HG03139 (cell line): ENCODE measurements around the gene PNPLA5.

Experiments
- ATAC-seq: cut with Tn5 transposase; IDR thresholded peaks from one replicate; pipeline ENCODE4 v1.9.1; 2021; ENCODE audit not compliant: unreplicated experiment

PNPLA5 gene

DNA sequence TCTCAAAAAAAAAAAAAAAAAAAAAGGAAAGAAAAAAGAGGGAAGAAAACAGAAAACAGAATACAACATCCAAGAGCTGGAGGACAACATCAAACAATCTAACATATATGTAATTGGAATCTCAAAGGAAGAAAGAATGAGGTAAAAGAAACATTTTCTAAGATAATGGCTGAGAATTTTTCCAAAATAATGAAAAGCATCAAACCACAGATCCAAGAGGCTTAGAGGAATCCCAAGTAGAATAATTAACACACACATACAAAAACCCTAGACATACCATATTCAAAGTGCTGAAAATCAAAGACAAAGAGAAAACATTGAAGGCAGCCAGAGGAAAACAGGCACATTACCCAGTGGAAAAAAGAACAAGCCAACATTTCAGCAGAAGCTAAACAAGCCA lies 34.4 kb downstream of the PNPLA5 start:
- ATAC-seq, result no peak

DNA sequence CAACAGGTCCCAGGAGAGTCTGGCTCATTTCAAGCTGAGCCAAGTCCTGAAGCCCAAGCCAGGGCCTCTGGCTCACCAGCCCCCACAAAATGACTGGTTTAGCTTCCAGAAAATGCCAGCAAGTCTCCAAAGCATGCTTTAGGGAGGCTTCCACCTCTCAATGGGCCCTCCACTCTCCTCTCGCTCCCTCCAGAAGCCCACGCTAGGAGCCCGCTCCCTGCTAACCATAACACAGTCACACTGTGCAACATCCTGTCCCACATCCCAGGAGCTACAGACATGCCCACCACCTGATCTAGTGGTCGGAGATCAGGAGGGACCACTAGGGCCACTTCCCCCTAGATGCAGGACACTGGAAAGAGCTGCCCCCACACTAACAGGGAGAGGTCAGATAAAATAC lies 36.4 kb downstream of the PNPLA5 start:
- ATAC-seq, result no peak

DNA sequence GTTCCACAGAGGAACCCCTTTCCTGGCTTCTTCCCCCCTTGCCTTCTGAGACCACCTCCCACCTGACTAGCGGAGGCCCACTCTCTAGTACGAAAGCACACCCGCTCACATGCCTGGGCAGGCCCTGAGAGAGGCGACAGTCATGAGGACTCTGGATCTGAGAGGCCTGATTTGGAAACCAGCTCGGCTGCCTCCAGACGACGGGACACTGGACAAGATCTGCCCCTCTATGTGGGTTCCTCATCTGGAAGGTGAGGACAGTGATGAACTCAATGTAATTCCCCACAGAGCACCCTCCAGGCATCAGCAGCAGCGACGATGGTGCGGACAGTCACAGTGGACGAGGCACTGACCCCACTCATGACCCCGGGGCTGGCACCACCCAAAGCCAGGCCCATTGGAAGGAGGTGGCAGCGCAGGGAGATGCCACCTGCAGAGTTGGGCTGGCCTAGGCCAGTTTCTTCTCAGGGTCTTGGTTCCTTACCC lies 37.0 kb downstream of the PNPLA5 start:
- ATAC-seq, result no peak

DNA sequence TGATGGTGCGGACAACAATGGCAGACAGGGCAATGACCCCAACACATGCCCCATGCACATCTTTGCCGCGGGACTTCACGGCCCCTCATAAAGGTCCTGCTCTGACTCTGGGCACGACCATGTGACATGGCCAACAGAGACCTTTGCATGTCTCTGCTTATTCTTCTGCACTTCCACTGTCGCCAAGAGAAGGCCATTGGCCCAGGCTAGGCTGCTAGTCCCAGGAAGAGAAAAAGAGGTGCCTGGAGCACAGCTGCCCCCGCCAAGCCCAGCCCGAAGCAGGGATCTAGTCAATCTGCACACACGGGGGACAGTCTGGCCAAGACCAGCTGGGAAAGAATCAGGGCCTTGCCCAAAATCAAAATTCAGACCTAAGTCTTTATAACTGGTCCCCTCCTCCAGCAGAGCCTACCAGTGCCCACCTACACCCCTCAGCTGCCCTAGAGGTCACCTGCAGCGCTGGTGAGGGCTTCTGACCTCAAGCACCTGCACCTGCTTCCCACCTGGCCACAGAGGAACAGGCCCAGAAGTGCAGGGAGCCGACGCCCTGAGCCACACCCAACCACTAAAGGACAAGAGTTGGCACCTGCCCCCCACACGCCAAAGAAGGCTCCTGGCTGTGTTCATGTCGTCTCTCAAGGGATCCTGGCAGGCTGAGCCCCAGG lies 37.6 kb downstream of the PNPLA5 start:
- ATAC-seq, result no peak

DNA sequence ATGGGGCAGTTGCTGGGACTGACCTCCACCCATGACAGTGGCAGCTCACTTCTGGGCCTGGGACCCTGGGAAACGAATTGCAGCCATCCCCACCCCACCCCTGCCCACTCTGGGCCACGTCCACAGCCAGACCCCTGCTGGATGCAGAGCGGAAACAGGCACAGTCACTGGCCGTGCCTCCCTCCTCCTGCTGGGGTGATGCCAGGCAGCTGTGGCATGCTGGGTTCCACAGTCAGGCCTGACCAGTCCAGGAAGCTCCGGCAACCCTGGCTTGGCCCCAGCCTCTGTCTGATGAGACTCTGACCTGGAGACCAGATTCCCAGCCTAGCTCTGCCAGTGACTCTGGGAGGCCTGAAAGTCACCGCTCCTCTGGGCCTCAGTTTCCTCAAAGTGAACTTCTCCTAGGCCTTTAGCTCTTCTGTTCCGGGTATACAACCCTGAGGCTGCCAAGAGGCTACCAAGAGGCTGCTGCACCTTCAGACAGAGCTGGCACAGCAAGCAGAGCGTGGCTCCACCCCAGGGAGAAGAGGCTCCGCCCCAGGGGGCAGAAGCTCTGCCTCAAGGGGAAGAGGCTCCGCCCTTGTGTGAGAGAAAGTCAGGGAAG lies 38.4 kb downstream of the PNPLA5 start:
- ATAC-seq, result no peak

DNA sequence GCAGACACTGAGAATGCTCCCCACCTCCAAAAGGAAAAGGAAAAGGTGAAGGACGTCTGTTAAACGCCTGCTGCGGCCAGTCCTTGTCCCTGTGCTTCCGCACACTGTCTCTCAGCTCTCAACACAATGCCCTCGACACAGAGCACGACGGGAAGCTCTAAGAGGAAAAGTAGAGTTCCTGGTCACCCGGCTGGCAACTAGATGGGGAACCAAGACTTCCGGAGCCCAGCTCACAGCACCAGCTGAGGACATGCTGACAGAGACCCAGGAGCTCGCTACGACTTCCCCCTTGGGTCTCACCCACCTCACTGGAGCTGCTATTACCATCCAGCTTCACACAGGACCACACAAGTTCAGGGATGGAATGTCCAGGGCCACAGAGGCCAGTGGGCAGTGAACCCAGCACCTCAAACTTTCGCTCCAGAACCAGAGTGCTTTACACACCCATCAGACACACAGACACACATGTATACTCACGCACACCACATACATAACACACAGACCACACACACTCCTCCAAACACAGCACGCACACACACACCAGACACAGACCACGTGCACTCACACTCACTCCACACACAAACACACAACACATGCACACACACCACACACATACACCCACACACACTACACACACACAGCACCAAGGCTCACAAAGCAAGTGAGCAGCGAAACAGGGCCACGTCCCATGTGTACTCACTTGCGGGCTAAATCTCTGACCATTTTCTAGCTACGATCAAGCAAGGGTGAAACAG lies 39.1 kb downstream of the PNPLA5 start:
- no peak for ATAC-seq

DNA sequence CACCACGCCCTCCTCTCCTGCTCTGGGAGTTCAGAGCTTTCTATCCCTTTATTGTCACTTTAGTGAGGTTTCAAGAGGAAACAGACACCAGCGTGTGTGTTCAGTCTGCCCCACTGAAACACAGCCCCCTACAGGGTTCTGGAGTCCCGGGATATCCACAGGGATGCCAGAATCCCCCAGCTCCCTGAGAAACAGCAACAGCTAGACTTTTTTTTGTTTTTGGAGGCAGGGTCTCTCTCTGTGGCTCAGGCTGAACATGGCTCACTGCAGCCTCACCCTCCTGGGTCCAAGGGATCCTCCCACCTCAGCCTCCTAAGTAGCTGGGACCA lies 39.9 kb downstream of the PNPLA5 start:
- ATAC-seq, result no peak

DNA sequence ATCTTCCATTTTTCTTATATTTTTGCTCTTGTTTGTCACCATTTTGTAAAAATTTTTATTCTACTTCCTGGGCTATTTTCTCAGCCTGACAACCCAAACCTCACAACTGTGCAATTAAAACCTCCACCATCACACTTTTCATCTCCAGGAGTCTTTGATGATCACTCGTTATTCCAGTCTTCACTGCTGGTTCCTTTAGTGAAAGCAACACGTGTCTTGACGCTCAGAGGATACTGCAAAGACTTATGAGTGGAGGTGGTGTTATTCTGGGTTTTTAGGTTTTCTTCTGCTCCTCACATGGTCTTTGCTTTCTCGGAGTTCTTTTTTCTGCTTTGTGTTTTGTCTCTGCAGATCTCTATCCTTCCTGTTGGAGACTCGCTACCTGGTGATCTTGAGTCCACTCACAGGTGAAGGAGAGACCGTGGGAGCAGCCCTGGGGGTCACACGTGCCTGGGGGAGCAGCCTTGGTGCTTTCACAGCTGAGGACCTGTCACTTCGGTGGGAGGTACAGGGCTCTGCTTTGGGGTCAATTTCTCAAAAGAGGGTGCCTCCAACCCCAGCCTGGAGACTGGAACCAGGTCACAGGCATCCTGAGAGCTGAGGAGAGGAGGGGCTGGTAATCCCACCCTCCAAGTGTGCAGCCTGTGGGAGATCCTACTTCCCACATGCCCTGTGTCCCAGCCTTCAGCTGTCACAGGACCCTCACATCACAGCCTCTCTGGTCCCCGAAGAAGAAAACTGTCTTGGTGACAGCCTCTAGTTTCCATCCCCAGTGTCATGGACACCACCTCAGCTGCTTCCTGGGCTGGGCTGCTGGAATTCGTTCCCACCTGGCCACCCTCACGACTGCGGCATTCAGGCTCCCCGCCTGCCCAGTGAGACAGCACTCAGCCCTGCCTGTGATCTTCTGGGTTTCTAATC lies 40.5 kb downstream of the PNPLA5 start:
- ATAC-seq, result no peak

DNA sequence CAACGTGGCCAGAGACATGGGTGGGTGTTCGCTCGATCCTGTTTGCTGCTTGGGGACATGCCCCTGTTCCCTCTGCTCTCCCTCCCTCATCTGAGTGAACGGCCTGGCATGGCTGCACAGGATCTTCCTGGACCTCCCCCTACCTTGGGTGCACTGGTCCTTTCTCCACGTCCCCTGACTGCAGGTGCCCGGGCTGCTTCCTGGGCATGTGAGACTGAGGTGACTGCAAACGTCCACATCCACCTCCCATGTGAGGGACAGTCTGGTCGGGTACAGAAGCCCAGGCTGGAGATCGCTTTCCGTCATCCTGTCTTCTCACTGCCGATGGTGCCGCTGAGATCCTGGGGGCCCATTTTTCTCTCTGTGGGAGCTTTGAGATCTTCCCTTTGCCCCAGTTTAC lies 41.3 kb downstream of the PNPLA5 start:
- no peak for ATAC-seq

DNA sequence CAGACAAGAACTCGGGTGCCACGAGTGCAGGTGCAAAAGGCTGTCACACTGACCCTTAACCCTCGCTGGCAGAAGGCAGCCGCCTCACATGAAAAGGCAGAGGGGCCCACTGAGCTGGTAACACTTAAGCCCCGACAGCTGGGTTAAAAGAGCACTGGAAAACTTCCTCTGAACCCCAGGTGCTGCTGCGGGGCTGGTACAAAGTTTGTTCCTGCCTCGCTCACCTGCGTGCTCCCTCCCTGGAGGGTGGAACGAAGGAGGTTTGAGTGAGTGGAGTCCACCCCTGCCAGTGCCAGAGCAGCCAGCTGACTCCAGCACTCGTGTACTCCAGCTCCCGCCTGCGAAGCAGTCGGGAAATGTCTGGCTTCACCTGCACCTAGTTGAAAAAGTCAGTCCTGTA lies 42.1 kb downstream of the PNPLA5 start:
- ATAC-seq, result no peak

DNA sequence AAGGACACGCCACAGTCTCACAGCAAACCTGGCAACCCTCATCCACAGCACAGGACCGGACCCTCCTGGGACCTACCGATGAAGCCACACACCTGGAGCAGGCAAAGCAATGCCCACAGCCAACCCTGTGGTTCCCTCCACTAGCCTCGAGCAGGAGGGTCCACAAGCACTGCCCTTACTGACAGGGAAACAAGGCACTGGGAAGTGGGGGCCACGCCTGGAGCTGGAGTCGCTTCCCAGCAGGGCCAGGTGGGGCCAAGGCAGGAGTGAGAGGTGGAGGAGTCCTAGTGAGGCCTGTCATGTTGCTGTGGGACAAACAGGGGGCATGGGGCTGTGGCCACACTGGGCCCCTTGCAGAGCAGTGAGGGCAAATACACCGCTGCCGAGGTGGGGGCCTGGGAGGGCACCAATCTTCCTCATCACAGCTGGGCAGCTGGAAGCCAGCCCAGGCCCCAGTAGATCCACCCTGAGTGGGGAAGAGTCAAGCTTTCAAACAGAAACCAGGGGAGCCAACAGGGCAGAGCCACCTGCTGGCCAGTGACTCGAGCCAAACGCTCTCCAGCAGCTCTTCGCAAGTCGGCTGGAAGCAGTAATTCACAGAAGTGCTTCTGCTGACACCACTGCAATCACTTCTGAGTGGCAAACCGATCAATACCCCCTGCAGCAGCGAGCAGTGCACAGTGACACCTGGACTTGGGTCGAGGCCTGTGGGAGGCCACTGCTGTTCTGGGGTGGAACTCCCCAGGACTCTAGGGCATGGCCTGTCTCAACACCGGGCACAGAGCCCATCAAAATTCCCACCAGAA lies 43.2 kb downstream of the PNPLA5 start:
- no peak for ATAC-seq

DNA sequence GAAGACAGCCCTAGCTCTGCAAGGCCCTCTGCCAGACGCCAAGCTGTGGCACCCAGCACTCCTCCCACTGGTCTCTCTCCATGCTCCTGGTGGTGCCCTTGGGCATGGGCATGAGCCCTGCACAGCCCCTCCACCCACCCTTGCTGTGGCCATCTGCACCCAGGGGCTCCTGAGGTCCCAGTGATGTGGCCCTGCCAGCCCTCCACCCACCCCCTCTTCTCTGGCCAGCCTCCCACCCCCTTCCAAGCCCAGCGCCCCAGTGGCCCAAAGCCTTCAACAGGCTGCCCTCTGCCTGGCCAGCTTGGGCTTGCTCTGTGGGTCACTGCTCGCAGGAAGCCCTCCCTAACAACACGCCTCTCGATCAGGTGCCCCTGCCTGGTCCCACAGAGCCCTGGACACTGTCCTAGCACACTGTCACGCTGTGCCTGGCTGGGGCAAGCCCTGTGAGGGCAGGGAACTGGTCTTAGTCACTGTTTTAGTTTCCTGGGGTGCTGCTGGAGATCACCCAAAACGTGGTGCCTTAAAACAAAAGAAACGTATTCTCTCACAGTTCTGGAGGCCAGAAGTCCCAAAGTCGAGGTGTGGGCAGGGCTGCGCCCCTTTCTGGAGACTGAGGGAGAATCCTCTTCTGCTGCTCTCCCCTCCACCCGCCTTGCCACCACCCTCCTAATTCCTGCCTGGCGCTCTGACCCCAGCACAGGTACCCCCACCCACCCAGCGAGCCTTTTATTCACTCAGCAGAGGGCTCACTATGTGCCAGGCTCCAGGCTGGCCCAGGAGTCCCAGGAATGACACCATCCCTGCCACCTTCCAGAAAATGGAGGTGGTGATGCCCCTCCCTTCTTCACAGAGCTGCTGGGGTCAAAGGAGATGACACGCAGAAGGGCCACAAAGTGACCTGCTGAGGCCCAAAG lies 44.2 kb downstream of the PNPLA5 start:
- ATAC-seq, result no peak

DNA sequence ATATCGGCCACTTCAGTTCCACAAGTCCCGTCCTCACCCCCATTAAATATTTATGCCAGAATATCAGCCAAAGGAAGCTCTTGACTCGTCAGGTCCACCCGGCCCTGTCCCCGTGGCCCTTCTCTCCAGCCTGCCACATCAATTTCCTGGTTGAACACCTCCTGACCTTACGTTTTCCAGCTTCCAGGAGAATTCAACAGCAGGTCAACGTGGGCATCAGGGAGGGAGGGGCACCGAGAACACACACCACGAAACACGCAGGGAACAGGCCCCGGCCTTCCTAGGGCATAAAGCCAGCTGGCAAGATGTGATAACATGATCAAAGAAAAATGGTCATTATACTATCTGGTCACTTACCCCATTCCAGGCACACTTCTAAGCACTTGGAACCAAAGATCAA lies 44.8 kb downstream of the PNPLA5 start:
- ATAC-seq, result no peak

DNA sequence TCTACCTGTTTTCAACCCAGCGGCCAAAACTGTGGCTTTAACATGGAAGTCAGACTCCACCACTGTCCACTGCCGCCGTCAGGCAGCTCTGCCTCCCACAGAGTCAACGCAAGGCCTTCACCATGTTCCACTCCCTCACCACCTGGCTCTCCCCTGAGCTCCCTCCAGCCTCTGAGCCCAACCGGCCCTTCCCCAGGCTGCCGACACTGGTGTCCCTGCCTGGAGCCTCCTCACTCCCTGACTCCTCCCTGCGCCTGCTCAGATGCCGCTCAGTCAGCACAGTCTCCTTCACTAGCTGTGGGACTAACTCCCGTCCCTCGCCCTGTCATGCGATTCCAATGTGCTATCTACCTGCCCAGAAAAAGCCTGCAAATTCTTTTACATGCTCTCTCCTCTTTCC lies 45.8 kb downstream of the PNPLA5 start:
- ATAC-seq, result no peak

DNA sequence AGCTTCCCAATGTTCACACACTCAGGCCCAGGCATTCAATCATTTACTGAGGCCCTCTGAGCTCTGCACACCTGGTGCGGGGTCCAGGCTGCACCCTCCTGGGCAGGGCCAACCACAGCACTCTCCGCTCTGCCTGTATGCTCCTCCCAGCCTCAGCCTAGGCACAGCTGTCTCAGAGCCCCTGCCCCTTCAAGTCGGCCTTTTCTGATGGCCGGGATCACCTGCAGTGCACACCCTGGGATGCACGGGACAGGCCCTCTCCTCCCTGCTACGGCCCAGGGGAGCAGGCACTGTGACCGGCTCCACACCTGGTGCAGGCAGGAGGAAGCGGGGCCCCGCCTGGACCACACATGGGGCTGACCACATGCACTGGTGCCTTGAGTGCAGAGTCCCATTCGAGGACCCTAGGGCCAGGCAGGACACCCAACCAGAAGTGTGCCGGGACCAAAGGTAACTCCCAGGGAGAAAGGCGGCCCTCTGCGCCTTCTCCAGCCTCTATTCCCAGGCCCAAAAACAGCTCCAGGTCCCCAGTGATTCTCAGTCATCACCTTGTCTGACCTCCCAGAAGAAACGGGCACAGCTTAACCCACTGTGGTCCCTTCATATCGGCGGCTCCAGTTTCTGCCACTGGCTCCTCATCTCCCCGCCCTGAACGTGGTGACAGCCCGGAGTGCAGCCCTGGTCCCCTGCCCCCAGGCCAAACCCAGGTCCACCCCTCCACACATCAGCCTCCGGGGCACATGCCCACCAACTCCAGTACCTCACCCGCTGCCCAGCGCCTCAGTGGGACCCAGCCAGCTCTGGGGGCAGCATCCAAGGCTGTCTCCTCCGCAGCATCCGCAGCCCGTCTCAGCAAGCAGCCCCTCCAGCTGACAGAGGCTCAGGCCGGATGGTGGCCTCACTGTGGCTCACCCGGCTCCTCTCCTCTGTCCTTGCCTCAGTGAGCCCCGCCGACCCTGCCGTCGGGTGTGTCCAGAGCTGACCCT lies 47.0 kb downstream of the PNPLA5 start:
- no peak for ATAC-seq

DNA sequence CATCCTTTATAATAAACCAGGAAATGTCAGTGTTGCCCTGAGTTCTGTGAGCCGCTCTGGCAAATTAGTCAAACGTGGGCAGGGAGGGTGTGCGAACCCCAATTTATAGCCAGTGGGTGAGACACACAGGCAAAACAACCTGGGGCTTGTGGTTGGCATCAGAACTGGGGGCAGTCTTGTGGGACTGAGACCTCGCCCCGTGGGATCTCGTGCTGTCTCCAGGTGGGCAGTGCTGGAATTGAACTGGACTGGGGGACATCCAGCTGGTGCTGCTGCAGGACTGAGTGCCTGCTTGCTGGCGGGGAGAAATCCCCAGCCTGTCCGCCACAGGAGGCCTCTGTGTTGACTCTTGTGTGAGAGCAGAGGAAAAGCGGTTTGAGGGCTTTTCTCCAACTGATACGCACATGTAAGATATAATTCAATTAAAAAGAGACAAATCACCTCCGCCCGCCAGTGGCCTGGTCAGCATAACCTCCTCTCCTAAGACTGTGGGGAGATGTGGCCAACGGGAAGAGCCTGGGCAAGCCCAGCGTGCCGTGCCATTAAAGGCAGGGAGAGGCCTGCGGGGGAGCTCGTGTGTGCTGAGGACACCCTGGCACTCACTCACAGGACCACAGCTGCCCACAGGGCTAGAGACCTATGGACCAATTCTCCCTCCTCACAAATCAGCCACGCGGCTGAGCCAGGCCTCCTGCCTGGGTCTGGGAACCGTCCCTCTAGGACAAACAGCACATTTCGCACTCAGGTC lies 47.9 kb downstream of the PNPLA5 start:
- no peak for ATAC-seq

DNA sequence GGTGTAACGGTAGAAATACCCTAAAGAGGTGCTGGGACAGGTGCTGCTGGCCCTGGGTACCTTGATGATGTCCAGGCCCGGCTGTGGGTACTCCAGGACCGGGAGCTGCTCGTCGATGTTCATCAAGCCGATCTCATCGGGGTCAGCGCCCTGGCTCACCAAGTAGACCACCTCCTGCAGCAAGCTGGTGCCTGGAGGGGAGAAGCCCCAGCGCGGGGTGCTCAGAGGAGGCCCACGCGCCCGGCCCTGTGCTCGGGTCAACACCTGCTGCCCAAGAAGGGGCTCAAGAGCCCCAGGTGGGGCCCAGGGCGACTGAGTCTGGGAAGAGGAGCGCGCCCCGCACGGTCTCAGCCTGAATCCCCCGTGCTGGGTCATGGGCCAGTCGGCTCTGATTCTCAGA lies 50.1 kb downstream of the PNPLA5 start:
- ATAC-seq, result no peak

DNA sequence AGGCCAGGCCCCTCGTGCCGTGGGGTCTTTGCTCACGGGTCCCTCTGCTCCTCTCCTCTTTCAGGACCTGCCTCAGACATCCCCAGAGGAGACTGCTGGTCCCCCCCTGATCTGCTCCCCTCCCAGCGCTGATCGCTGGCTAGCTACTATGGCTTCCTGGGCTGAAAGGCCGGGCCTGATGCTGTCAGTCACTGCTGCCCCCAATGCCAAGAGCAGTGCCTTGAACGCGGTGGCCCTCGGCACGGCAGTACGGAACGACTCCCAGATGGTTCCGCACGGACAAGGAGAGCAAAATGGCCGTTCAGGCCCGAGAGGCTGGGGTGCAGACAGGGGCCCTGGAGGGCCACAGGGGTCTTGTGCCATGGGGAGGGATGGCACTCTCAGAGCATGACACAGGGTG lies 51.0 kb downstream of the PNPLA5 start:
- no peak for ATAC-seq
